Mesenchymal stem cell (in vitro differentiated cells and primary cell): ENCODE results near the gene EMB.
"Not testable (repeated sequence)": the region's sequence is repeated elsewhere in the genome, so short reads cannot be mapped to it uniquely, and the experiment has no call there.

Experiments used
- DNase-seq: peaks from one replicate; pipeline ENCODE4 v3.0.0-alpha.2; 2013
- H2AFZ ChIP-seq: one replicate; pipeline ENCODE4 v1.6.1; 2013; ENCODE audit warnings: low read depth, mild to moderate bottlenecking, control low read depth, inconsistent platforms, low read length, moderate library complexity
- H2AK5ac ChIP-seq: 2 replicates; pipeline ENCODE4 v1.6.1; 2013; ENCODE audit warnings: low read length, moderate library complexity, mild to moderate bottlenecking, inconsistent platforms; ENCODE audit not compliant: severe bottlenecking
- H2BK120ac ChIP-seq: one replicate; pipeline ENCODE4 v1.6.1; 2013; ENCODE audit warnings: low read depth, mild to moderate bottlenecking, inconsistent platforms, low read length, moderate library complexity
- H2BK12ac ChIP-seq, 2 experiments: one replicate each; pipeline ENCODE4 v1.6.1; 2013; ENCODE audit warnings: inconsistent platforms in 2 of 2, low read length in 2 of 2, mild to moderate bottlenecking in 2 of 2, moderate library complexity in 2 of 2, control low read depth in 1 of 2
- H2BK15ac ChIP-seq: one replicate; pipeline ENCODE4 v1.6.1; 2013; ENCODE audit warnings: mild to moderate bottlenecking, low read depth, inconsistent platforms; ENCODE audit not compliant: poor library complexity, severe bottlenecking
- H2BK5ac ChIP-seq: 2 replicates; pipeline ENCODE4 v1.6.1; 2013; ENCODE audit warnings: low read depth, mild to moderate bottlenecking, low read length, control low read depth, inconsistent platforms; ENCODE audit not compliant: poor library complexity, severe bottlenecking
- H3K14ac ChIP-seq, 2 experiments: one replicate each; pipeline ENCODE4 v1.6.1; 2013; ENCODE audit warnings: inconsistent platforms in 2 of 2, low read length in 2 of 2, control low read depth in 1 of 2, mild to moderate bottlenecking in 1 of 2, moderate library complexity in 1 of 2
- H3K18ac ChIP-seq, 2 experiments: one replicate each; pipeline ENCODE4 v1.6.1; 2013; ENCODE audit warnings: inconsistent platforms in 2 of 2, low read length in 2 of 2, control low read depth in 1 of 2, low read depth in 1 of 2, mild to moderate bottlenecking in 1 of 2
- H3K23ac ChIP-seq, 2 experiments: one replicate each; pipeline ENCODE4 v1.6.1; 2013; ENCODE audit warnings: inconsistent platforms in 2 of 2, low read length in 2 of 2, mild to moderate bottlenecking in 2 of 2, moderate library complexity in 2 of 2, control low read depth in 1 of 2
- H3K27ac ChIP-seq: 2 replicates; pipeline ENCODE4 v1.5.1; 2013; ENCODE audit warnings: mild to moderate bottlenecking, moderate library complexity, low read length, control low read depth, inconsistent platforms; ENCODE audit not compliant: poor library complexity, severe bottlenecking
- H3K27me3 ChIP-seq, 2 experiments: 2 replicates each; pipeline versions ENCODE4 v1.6.1 to v1.7.0; 2013; ENCODE audit warnings: low read length in 2 of 2, mild to moderate bottlenecking in 2 of 2, moderate library complexity in 2 of 2, control low read depth in 1 of 2, inconsistent platforms in 1 of 2; ENCODE audit not compliant: control insufficient read depth in 1 of 2, insufficient read depth in 1 of 2
- H3K36me3 ChIP-seq, 2 experiments: 2 replicates each; pipeline versions ENCODE4 v1.6.1 to v1.7.0; 2013; ENCODE audit warnings: low read length in 2 of 2, control low read depth in 1 of 2, inconsistent platforms in 1 of 2, low read depth in 1 of 2, mild to moderate bottlenecking in 1 of 2; ENCODE audit not compliant: insufficient read depth in 2 of 2, control insufficient read depth in 1 of 2
- H3K4ac ChIP-seq, 2 experiments: one replicate each; pipeline ENCODE4 v1.6.1; 2013; ENCODE audit warnings: inconsistent platforms in 2 of 2, low read length in 2 of 2, mild to moderate bottlenecking in 2 of 2, moderate library complexity in 2 of 2, control low read depth in 1 of 2, low read depth in 1 of 2
- H3K4me1 ChIP-seq: 2 replicates; pipeline ENCODE4 v1.6.1; 2013; ENCODE audit warnings: low read depth, low read length, control low read depth; ENCODE audit not compliant: control insufficient read depth, insufficient read depth
- H3K4me2 ChIP-seq: 2 replicates; pipeline ENCODE4 v1.6.1; 2013; ENCODE audit warnings: low read length, mild to moderate bottlenecking, inconsistent platforms; ENCODE audit not compliant: poor library complexity, severe bottlenecking
- H3K4me3 ChIP-seq, 2 experiments: 2 replicates each; pipeline versions ENCODE4 v1.5.1 to v1.7.0; 2013; ENCODE audit warnings: low read length in 2 of 2, mild to moderate bottlenecking in 2 of 2, control low read depth in 1 of 2, low read depth in 1 of 2; ENCODE audit not compliant: insufficient read depth in 1 of 2
- H3K79me1 ChIP-seq: replicated peaks from 2 replicates; pipeline ENCODE4 v1.6.1; 2013; ENCODE audit warnings: mild to moderate bottlenecking, control low read depth, low read length, inconsistent platforms; ENCODE audit not compliant: poor library complexity, severe bottlenecking
- H3K9ac ChIP-seq: 2 replicates; pipeline ENCODE4 v1.7.0; 2013; ENCODE audit warnings: mild to moderate bottlenecking, low read length, moderate library complexity
- H3K9me3 ChIP-seq: 2 replicates; pipeline ENCODE4 v1.7.0; 2013; ENCODE audit warnings: mild to moderate bottlenecking, low read length; ENCODE audit not compliant: control insufficient read depth
- H4K8ac ChIP-seq: one replicate; pipeline ENCODE4 v1.6.1; 2013; ENCODE audit warnings: inconsistent platforms, mild to moderate bottlenecking, low read length, moderate library complexity
- H4K91ac ChIP-seq: one replicate; pipeline ENCODE4 v1.6.1; 2013; ENCODE audit warnings: mild to moderate bottlenecking, low read length, inconsistent platforms
- WGBS: methylation state at CpG from one replicate; pipeline ENCODE4 v1.1.7; 2013; ENCODE audit warnings: mixed read lengths; 5-methylcytosine and 5-hydroxymethylcytosine counted together

Gene EMB

GRCh38 chr5:50465015-50465414 lies 23.9 kb upstream of the EMB start:
- not testable (repeated sequence) for H3K4ac ChIP-seq, H3K4me2 ChIP-seq, H4K8ac ChIP-seq, H3K23ac ChIP-seq, H3K79me1 ChIP-seq, DNase-seq, H3K27me3 ChIP-seq, H4K91ac ChIP-seq, H3K14ac ChIP-seq, H3K4me1 ChIP-seq, H3K9ac ChIP-seq, H3K27ac ChIP-seq, H2AK5ac ChIP-seq, H2BK15ac ChIP-seq, H3K18ac ChIP-seq, H2AFZ ChIP-seq, H2BK12ac ChIP-seq, H2BK120ac ChIP-seq, H3K36me3 ChIP-seq, H2BK5ac ChIP-seq, H3K4me3 ChIP-seq, H3K9me3 ChIP-seq
- WGBS: 88% methylated on average over 23 of the region's 23 CpGs

- Histone ChIP-seq H3K4me3 (no peak overlapping the region), H4K91ac (no peak overlapping the region), H3K4me2 (no peak overlapping the region), H3K36me3 (no peaks in the 10 kb centered on the region), H3K4me1 (no peaks in the 10 kb centered on the region), H3K79me1 (no peaks in the 10 kb centered on the region), H2BK5ac (no peak overlapping the region), H3K27me3 (no peaks in the 10 kb centered on the region), H2AK5ac (no peak overlapping the region), H3K18ac (no peak overlapping the region), H3K27ac (no peak overlapping the region), H4K8ac (no peak overlapping the region), H3K9me3 (no peaks in the 10 kb centered on the region), H3K4ac (no peak overlapping the region), H2BK15ac (no peak overlapping the region), H2BK120ac (no peak overlapping the region), H3K9ac (no peak overlapping the region), H3K14ac (no peak overlapping the region), H3K23ac (no peak overlapping the region), H2BK12ac (no peak overlapping the region), H2AFZ (no peak overlapping the region)
- 56% methylated on average over 1 of the region's 1 CpG for WGBS
- DNase-seq: no peak
Observed at GRCh38 chr5:50463726-50464125, 22.6 kb upstream of the EMB start.

DNA sequence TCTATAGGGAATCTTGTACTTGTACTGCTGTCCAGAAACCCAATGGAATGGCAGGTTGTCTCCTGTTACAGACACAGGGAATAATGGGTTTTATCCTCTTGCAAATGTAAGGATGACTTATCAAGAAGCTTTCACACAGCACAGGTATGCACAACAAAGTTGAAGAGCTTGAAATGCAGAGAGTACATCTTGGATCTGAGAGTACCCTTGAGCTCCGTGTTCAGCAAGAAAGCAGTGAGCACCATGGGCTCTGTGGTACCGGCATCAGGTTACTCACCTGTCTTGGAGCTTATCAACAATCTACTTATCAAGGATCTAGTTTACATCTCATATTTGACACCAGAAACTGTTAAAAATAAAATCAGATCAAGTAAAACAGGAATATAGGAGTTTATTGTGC lies 22.0 kb upstream of the EMB start:
- no peak overlapping the region for H3K4ac ChIP-seq

DNA sequence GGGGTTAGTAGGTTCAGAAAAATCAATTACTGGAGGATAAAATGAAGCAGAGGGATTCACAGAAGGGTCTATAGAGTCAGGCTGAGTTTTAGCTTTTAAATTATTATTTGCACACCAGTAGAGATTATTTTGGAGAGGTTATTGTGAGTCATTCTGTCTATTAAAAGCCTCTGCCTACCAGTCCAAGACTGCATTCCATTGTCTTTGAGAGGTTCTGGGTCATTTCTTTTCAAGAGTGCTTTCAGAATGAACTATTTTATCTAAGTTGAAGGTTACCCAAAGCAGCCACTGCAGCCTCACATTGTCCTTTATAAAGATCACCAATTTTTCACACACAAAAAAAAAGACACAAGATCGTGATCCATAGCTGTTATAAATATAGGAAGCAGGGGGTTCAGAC lies 21.5 kb upstream of the EMB start:
- H3K79me1 ChIP-seq, H3K4me2 ChIP-seq, H3K14ac ChIP-seq, H3K4me3 ChIP-seq, DNase-seq, H3K9ac ChIP-seq, H2BK5ac ChIP-seq, H3K18ac ChIP-seq, H4K8ac ChIP-seq, H3K4ac ChIP-seq, H2BK120ac ChIP-seq, H2AK5ac ChIP-seq, H3K4me1 ChIP-seq, H4K91ac ChIP-seq, H3K23ac ChIP-seq, H2BK12ac ChIP-seq, H3K36me3 ChIP-seq, H3K27me3 ChIP-seq, H2BK15ac ChIP-seq, H2AFZ ChIP-seq, H3K9me3 ChIP-seq, H3K27ac ChIP-seq: not testable (repeated sequence)
- 86% methylated on average over 1 of the region's 1 CpG for WGBS

More for the DNA sequence above, 22.0 kb upstream of the EMB start:
- H2AK5ac ChIP-seq: no peak overlapping the region
- no peak overlapping the region for H2AFZ ChIP-seq
- H3K27ac ChIP-seq: no peak overlapping the region
- no peak overlapping the region for H3K23ac ChIP-seq
- no peaks in the 10 kb centered on the region for H3K4me1 ChIP-seq
- no peak overlapping the region for H2BK120ac ChIP-seq
- WGBS: 69% methylated on average over 2 of the region's 2 CpGs
- no peak overlapping the region for H2BK5ac ChIP-seq
- H3K27me3 ChIP-seq: no peaks in the 10 kb centered on the region
- no peaks in the 10 kb centered on the region for H3K9me3 ChIP-seq
- H3K4me3 ChIP-seq: no peak overlapping the region
- H3K9ac ChIP-seq: no peak overlapping the region
- no peak for DNase-seq
- H4K91ac ChIP-seq: no peak overlapping the region
- H3K18ac ChIP-seq: no peak overlapping the region
- no peak overlapping the region for H2BK12ac ChIP-seq
- no peaks in the 10 kb centered on the region for H3K36me3 ChIP-seq
- H3K4me2 ChIP-seq: no peak overlapping the region
- H3K79me1 ChIP-seq: no peaks in the 10 kb centered on the region
- no peak overlapping the region for H3K14ac ChIP-seq
- H4K8ac ChIP-seq: no peak overlapping the region
- H2BK15ac ChIP-seq: no peak overlapping the region
